Measurements from ENCODE around the gene IRF2. TPM values are rescaled to one million over a fixed set of nuclear protein-coding genes. Genes with fewer than 3 reads are reported as not detected.

IRF2 gene
- polyA plus RNA-seq, 1 donor from 2014 or later: 1.4 TPM

DNA sequence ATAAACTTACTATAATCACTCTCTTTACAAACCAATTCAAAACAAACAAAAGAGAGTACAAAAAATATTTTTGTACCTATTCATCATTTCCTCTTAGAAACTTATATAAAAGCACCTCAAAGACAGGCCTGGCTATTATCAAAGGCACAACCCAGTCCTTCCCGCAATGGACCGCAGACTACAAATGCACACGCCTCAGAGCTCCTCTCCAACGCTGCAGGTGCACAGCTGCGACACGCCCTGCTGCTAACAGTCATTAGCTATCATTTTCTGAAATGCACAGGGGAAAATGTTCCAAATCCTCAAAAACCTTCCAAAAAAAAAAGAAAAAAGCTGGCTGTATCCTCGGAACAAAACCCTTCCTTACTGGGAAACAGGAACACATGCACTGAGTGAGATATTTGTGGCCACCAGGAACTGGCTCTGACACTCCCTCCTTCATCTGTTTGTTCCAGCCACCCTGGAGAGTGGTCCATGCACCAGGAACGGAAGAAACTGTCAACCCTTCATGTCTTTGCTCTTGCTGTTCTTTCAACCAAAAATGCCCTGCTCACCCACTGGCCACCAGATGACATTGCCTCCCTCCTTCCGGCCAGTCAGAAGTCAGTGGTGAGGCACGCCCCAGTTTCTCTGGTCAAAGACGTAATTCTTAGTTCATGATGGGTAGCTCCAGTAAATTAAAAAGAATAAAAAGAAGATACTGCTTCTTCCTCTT, 16.7 kb downstream of the IRF2 start:
- TF ChIP-seq RAD21 (conservative IDR thresholded peaks at IDR 0.05) (no peak), SMC3 (conservative IDR thresholded peaks at IDR 0.05; ENCODE audit: poor library complexity) (no peak)
- H3K4me2 ChIP-seq (ENCODE audit: low read length): no peak overlapping the region
- no peaks in the 10 kb centered on the region for H3K9me3 ChIP-seq (ENCODE audit: low read length)
- no peaks in the 10 kb centered on the region for H3F3A ChIP-seq (ENCODE audit: insufficient read depth, low read length, poor library complexity, severe bottlenecking)
- no peak overlapping the region for H2AFZ ChIP-seq (ENCODE audit: low read depth, low read length)
- H3K9ac ChIP-seq (ENCODE audit: low read length): no peak overlapping the region
- H3K27ac ChIP-seq (ENCODE audit: low read length): no peak overlapping the region
- H3K79me2 ChIP-seq (replicated peaks; ENCODE audit: insufficient read depth, low read length): no peaks in the 10 kb centered on the region
- H3K36me3 ChIP-seq (ENCODE audit: insufficient read depth, low read length): no peaks in the 10 kb centered on the region
- no peak overlapping the region for H3K4me3 ChIP-seq (ENCODE audit: low read length)
- H3K9me2 ChIP-seq (ENCODE audit: insufficient read depth, low read length): no peaks in the 10 kb centered on the region
- no peaks in the 10 kb centered on the region for H4K20me1 ChIP-seq (ENCODE audit: insufficient read depth)
- no peaks in the 10 kb centered on the region for H3K27me3 ChIP-seq (ENCODE audit: insufficient read depth, low read depth, low read length)

DNA sequence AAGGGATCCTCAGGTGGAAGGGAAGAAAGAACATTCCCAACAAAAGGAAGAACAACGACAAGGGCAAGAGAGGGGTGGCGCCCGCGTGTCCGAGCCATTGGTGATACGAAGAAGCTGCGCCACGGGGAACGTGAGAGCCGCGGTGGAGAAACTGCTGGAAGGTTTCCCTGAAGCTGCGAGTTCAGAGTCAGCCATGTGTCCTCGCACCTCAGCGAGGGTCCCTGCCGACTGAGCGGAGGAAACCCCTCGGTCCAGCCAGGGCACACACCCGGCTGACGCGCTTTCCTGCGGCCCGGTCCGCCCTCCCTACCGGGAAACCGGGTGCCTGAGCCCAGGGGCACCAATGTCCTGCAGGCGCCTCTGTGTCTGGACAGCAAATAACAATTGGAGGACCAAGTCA, 18.0 kb downstream of the IRF2 start:
- TF ChIP-seq, protein P1, sequence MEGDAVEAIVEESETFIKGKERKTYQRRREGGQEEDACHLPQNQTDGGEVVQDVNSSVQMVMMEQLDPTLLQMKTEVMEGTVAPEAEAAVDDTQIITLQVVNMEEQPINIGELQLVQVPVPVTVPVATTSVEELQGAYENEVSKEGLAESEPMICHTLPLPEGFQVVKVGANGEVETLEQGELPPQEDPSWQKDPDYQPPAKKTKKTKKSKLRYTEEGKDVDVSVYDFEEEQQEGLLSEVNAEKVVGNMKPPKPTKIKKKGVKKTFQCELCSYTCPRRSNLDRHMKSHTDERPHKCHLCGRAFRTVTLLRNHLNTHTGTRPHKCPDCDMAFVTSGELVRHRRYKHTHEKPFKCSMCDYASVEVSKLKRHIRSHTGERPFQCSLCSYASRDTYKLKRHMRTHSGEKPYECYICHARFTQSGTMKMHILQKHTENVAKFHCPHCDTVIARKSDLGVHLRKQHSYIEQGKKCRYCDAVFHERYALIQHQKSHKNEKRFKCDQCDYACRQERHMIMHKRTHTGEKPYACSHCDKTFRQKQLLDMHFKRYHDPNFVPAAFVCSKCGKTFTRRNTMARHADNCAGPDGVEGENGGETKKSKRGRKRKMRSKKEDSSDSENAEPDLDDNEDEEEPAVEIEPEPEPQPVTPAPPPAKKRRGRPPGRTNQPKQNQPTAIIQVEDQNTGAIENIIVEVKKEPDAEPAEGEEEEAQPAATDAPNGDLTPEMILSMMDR (IDR thresholded peaks at IDR 0.05; ENCODE audit: poor library complexity, severe bottlenecking): no peak
- TF ChIP-seq TAF1 (IDR thresholded peaks at IDR 0.05; ENCODE audit: low read depth) (no peak), POLR2AphosphoS5 (IDR thresholded peaks at IDR 0.05) (no peak), EP300 (conservative IDR thresholded peaks at IDR 0.05; ENCODE audit: poor library complexity, severe bottlenecking) (no peak), RAD21 (conservative IDR thresholded peaks at IDR 0.05) (no peak), SMC3 (conservative IDR thresholded peaks at IDR 0.05; ENCODE audit: poor library complexity) (no peak), EZH2 (IDR thresholded peaks at IDR 0.05; ENCODE audit: borderline replicate concordance, insufficient read depth, low read length, poor library complexity, severe bottlenecking) (no peak), MXI1 (conservative IDR thresholded peaks at IDR 0.05; ENCODE audit: poor library complexity, severe bottlenecking) (no peak)
- TF ChIP-seq, protein P2, sequence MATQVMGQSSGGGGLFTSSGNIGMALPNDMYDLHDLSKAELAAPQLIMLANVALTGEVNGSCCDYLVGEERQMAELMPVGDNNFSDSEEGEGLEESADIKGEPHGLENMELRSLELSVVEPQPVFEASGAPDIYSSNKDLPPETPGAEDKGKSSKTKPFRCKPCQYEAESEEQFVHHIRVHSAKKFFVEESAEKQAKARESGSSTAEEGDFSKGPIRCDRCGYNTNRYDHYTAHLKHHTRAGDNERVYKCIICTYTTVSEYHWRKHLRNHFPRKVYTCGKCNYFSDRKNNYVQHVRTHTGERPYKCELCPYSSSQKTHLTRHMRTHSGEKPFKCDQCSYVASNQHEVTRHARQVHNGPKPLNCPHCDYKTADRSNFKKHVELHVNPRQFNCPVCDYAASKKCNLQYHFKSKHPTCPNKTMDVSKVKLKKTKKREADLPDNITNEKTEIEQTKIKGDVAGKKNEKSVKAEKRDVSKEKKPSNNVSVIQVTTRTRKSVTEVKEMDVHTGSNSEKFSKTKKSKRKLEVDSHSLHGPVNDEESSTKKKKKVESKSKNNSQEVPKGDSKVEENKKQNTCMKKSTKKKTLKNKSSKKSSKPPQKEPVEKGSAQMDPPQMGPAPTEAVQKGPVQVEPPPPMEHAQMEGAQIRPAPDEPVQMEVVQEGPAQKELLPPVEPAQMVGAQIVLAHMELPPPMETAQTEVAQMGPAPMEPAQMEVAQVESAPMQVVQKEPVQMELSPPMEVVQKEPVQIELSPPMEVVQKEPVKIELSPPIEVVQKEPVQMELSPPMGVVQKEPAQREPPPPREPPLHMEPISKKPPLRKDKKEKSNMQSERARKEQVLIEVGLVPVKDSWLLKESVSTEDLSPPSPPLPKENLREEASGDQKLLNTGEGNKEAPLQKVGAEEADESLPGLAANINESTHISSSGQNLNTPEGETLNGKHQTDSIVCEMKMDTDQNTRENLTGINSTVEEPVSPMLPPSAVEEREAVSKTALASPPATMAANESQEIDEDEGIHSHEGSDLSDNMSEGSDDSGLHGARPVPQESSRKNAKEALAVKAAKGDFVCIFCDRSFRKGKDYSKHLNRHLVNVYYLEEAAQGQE (IDR thresholded peaks at IDR 0.05; ENCODE audit: borderline replicate concordance): no peak
- H3K9me2 ChIP-seq (ENCODE audit: insufficient read depth, low read length): no peaks in the 10 kb centered on the region
- no peak overlapping the region for H3K9ac ChIP-seq (ENCODE audit: low read length)
- H3F3A ChIP-seq (ENCODE audit: insufficient read depth, low read length, poor library complexity, severe bottlenecking): no peaks in the 10 kb centered on the region
- no peaks in the 10 kb centered on the region for H3K9me3 ChIP-seq (ENCODE audit: low read length)
- no peaks in the 10 kb centered on the region for H4K20me1 ChIP-seq (ENCODE audit: insufficient read depth)
- H3K4me3 ChIP-seq (ENCODE audit: low read length): no peak overlapping the region
- H3K79me2 ChIP-seq (replicated peaks; ENCODE audit: insufficient read depth, low read length): no peaks in the 10 kb centered on the region
- H3K27ac ChIP-seq (ENCODE audit: low read length): no peak overlapping the region
- no peak overlapping the region for H2AFZ ChIP-seq (ENCODE audit: low read depth, low read length)
- H3K27me3 ChIP-seq (ENCODE audit: insufficient read depth, low read depth, low read length): no peaks in the 10 kb centered on the region
- H3K36me3 ChIP-seq (ENCODE audit: insufficient read depth, low read length): no peaks in the 10 kb centered on the region
- H3K4me2 ChIP-seq (ENCODE audit: low read length): no peak overlapping the region
